ENCODE data around the gene GPATCH1.

Gene GPATCH1

GRCh38 chr19:33130433-33130832 lies 49.5 kb downstream of the GPATCH1 start:
- H3K9me3 ChIP-seq (ENCODE audit: insufficient read depth, low read length, severe bottlenecking), result no peaks in the 10 kb centered on the region
- no peak overlapping the region for H2AFZ ChIP-seq (ENCODE audit: low read depth, low read length)
- ATAC-seq (ENCODE audit: insufficient read depth, low read depth), result no peak
- H3K27me3 ChIP-seq (ENCODE audit: insufficient read depth, low read length, poor library complexity), result no peaks in the 10 kb centered on the region
- no peak overlapping the region for H3K27ac ChIP-seq (ENCODE audit: low read length)
- TF ChIP-seq CTCF (IDR thresholded peaks at IDR 0.05; ENCODE audit: borderline replicate concordance, extremely low read depth, low read length, poor library complexity, severe bottlenecking) (no peak), EZH2 (IDR thresholded peaks at IDR 0.05; ENCODE audit: borderline replicate concordance, low read depth, low read length, severe bottlenecking) (no peak)
- no peak overlapping the region for H3K9ac ChIP-seq (ENCODE audit: low read depth, low read length)
- no peaks in the 10 kb centered on the region for H3K79me2 ChIP-seq (ENCODE audit: insufficient read depth, low read length)
- DNase-seq, result no peak
- no peak overlapping the region for H3K4me2 ChIP-seq (ENCODE audit: insufficient read depth, low read length)
- H3K4me1 ChIP-seq (ENCODE audit: insufficient read depth, low read length), result no peaks in the 10 kb centered on the region
- peaks cover 31% of the 10 kb centered on the region for H3K36me3 ChIP-seq (ENCODE audit: insufficient read depth, low read length)
- H3K4me3 ChIP-seq (ENCODE audit: low read depth in 1 of 2, low read length in 2 of 2), result no peak overlapping the region
- no peaks in the 10 kb centered on the region for H4K20me1 ChIP-seq (ENCODE audit: insufficient read depth, low read length)

- no peak within 1 kb of the TSS for H3K4me2 ChIP-seq (ENCODE audit: insufficient read depth, low read length)
- H3K36me3 ChIP-seq (ENCODE audit: insufficient read depth, low read length), result peaks cover 17% of the 10 kb centered on the region
- H2AFZ ChIP-seq (ENCODE audit: low read depth, low read length), result no peak within 1 kb of the TSS
- H4K20me1 ChIP-seq (ENCODE audit: insufficient read depth, low read length), result no peaks in the 10 kb centered on the region
- no peaks in the 10 kb centered on the region for H3K79me2 ChIP-seq (ENCODE audit: insufficient read depth, low read length)
- H3K27me3 ChIP-seq (ENCODE audit: insufficient read depth, low read length, poor library complexity), result no peaks in the 10 kb centered on the region
- DNase-seq (no peak), ATAC-seq (ENCODE audit: insufficient read depth, low read depth) (no peak)
- H3K9me3 ChIP-seq (ENCODE audit: insufficient read depth, low read length, severe bottlenecking), result no peaks in the 10 kb centered on the region
- H3K4me3 ChIP-seq (ENCODE audit: low read depth in 1 of 2, low read length in 2 of 2), result no peak within 1 kb of the TSS
- TF ChIP-seq EZH2 (IDR thresholded peaks at IDR 0.05; ENCODE audit: borderline replicate concordance, low read depth, low read length, severe bottlenecking) (no peak), CTCF (IDR thresholded peaks at IDR 0.05; ENCODE audit: borderline replicate concordance, extremely low read depth, low read length, poor library complexity, severe bottlenecking) (no peak)
- no peak within 1 kb of the TSS for H3K27ac ChIP-seq (ENCODE audit: low read length)
- H3K4me1 ChIP-seq (ENCODE audit: insufficient read depth, low read length), result no peaks in the 10 kb centered on the region
- H3K9ac ChIP-seq (ENCODE audit: low read depth, low read length), result no peak within 1 kb of the TSS
These were observed 51.0 kb downstream of the GPATCH1 start, which contains the start of gene WDR88 for GRCh38 chr19:33132021-33132420. WDR88 (plus strand) TSS chr19:33132114; CDS start chr19:33132170, 56 bp downstream.

- Histone ChIP-seq H3K36me3 (ENCODE audit: insufficient read depth, low read length) (peaks cover 15% of the 10 kb centered on the region), H3K27me3 (ENCODE audit: insufficient read depth, low read length, poor library complexity) (no peaks in the 10 kb centered on the region), H3K79me2 (ENCODE audit: insufficient read depth, low read length) (no peaks in the 10 kb centered on the region), H4K20me1 (ENCODE audit: insufficient read depth, low read length) (no peaks in the 10 kb centered on the region), H3K4me2 (ENCODE audit: insufficient read depth, low read length) (no peak overlapping the region), H3K4me1 (ENCODE audit: insufficient read depth, low read length) (no peaks in the 10 kb centered on the region), H3K9ac (ENCODE audit: low read depth, low read length) (no peak overlapping the region), H2AFZ (ENCODE audit: low read depth, low read length) (no peak overlapping the region), H3K27ac (ENCODE audit: low read length) (no peak overlapping the region), H3K9me3 (ENCODE audit: insufficient read depth, low read length, severe bottlenecking) (no peaks in the 10 kb centered on the region), H3K4me3 (ENCODE audit: low read depth in 1 of 2, low read length in 2 of 2) (no peak overlapping the region)
- TF ChIP-seq EZH2 (IDR thresholded peaks at IDR 0.05; ENCODE audit: borderline replicate concordance, low read depth, low read length, severe bottlenecking) (no peak), CTCF (IDR thresholded peaks at IDR 0.05; ENCODE audit: borderline replicate concordance, extremely low read depth, low read length, poor library complexity, severe bottlenecking) (peak; percentile 50)
- peak; percentile 64 for ATAC-seq (ENCODE audit: insufficient read depth, low read depth)
- DNase-seq, result peak; percentile 10
These were observed 51.4 kb downstream of the GPATCH1 start for GRCh38 chr19:33132425-33132824.
